ENCODE measurements around the gene TMCC1.

- no peak for TF ChIP-seq CTCF (conservative IDR thresholded peaks at IDR 0.05; ENCODE audit: low read depth, low read length)
- TF ChIP-seq EZH2 (IDR thresholded peaks at IDR 0.05; ENCODE audit: low read length, unreplicated experiment), result no peak
Observed at GRCh38 chr3:129658110-129658843, 235.2 kb downstream of the TMCC1 start.
